Dedifferentiated amniotic fluid mesenchymal stem cell (primary cell): ENCODE data around the gene ADAMTS16.

Source experiments
- DNase-seq: peaks from one replicate; pipeline ENCODE4 v3.0.0-alpha.2; 2016; ENCODE audit errors: extremely low spot score

ADAMTS16 gene

DNA sequence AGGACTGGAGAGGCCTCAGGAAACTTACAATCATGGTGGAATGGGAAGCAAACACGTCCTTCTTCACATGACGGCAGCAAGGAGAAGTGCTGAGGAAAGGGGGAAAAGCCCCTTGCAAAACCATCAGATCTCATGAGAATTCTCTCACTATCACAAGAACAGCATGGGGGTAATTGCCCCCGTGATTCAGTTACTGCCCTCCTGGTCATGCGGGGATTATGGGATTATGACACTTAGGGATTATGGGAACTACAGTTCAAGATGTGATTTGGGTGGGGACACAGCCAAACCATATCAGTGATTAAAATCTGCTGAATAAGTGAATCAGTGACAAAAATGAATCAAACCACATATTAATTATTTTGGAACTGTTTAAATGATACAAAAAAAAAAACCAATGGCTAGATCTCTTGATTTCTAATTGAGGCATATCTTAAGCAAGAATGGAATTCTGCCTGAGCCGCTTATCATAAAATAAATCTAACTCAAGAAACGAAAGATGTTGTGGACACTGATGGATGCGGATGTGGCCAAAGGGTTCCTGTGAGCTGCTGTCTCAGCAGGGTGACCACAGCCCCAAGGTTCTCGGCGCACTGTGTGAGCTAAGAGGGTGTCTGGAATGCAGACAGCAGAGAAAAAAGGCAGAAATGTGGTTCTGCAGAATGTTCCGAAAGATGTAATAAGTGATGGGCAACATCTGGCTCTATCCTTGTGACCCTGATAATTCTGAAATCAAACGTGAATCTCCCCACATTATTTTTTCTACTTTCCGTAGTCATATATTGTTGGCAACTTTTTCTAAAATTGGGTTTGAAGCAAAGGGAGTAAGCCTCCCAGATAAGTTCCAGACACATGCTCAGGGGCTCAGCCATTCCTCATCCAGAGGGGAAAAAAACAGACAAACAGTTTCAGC is 175.2 kb downstream of the ADAMTS16 start:
- no peak for DNase-seq

DNA sequence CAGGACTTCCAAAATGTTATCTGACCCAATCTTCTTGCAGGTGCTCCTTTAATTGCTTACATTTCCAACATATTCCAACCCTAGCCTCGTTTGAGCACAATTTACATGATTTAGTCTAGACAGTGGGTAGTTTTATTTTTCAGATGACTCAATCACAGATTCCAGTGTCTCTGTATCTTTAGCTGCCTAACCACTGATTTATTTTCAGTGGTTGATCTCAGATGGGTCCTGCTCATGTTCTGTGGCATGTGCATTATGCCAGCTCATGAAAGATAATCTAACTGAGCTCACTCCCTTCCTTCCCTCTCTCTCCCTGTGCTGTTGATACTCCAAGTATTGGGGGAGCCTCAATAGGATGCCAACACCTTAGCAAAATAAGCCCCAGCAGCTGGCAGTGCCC is 176.2 kb downstream of the ADAMTS16 start:
- no peak for DNase-seq

DNA sequence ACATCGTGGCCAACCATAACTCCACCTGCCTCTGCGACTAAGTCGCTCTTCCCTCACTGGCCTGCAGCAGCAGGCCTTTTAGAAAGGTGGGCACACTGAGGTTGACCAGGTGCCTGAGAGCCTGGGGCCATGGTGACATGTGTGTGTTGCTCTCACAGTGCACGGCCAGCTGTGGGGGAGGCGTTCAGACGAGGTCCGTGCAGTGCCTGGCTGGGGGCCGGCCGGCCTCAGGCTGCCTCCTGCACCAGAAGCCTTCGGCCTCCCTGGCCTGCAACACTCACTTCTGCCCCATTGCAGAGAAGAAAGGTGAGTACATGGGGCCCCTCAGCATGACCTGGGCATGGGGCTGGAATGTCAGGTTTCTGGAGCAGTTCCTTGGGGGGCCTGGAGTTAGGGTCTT is 177.8 kb downstream of the ADAMTS16 start:
- DNase-seq, result no peak

DNA sequence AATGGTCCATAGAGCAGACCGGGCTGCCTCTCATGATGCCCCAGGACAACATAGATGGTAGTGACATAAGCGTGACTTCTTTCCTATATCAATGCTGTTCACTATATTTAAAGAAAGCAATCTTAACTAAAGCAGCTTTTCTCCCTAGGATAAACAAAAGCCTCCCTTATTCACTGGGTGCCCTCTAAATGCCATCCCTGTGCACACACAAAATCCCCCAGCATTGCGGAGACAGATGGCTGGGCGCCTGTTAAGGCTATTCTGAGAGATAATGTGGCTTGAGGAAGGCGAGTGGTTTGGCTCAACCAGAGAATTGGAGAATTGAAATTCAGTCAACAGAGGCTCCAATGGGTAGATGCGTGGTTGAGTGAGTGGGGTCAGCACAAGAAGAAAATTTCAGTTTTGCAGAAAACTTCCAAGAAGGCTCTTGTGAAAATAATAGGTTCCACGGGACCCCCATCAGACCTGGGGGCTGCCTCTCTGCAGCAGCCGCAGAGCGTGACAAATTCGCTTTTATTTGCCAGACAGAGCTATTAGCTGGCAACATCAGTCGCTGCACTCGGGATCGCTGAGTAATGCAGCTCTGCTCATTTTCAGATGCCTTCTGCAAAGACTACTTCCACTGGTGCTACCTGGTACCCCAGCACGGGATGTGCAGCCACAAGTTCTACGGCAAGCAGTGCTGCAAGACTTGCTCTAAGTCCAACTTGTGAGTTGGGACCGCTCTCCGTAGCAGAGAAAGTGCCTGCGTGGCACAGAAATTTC is 178.5 kb downstream of the ADAMTS16 start:
- DNase-seq, result no peak

DNA sequence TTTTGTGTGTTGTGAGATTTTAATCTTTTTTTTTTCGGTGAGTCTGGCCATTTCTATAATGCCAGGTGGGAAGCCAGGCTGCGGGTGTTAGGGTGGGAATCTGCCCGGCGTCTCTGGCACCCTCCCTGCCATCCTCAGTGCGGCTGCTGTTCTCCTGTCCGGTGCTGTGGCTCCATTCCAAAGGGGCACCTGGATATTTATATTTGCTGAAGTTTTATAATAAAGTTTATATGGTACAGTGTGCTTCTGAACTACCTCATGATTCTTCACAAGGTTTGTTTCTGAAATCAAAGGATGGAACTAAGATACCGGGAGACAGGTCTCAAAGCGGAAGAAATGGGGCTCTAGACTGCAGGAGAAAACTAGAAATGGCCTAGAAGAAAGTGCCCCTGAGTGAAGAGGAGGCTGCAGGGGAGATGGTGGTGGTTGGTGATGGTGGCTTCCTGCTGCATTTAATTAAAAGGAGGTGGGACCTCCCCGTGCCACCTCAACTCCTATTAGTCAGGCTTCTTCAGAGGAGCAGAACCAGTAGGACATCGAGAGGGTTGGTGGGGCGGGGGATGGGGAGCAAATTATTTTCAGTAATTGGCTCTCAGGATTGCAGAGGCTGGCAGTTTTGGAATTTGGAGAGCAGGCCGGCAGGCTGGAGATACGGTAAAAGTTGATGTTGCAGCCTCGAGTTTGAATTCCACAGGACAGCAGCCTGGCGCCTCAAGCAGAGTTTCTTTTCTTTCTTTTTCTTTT is 180.1 kb downstream of the ADAMTS16 start:
- no peak for DNase-seq

DNA sequence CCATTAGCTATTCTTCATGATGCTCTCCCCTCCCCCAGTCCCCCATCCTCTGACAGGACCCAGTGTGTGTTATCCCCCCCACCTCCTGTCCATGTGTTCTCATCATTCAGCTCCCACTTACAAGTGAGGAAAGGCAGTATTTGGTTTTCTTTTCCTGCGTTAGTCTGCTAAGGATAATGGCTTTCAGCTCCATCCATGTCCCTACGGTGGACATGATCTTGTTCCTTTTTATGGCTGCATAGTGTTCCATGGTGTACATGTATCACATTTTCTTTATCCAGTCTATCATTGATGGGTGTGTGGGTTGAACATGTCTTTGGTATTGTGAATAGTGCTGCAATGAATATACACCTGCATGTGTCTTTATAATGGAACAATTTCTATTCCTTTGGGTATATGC is 181.0 kb downstream of the ADAMTS16 start:
- no peak for DNase-seq

DNA sequence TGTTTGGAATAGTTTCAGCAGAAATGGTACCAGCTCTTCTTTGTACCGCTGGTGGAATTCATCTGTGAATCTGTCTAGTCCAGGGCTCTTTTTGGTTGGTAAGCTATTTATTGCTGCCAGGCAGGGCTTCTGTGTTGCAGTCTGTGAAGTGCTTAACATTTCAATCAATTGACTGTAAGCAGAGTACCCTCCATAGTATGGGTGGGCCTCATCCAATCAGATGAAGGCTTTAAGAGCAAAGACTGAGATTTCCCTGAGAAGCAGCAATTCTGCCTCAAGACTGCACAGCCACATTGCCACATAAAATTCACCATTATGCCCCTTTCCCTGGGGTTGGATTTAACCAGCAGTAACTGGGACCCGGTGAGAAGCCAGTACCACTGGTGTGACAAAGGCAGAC is 183.4 kb downstream of the ADAMTS16 start:
- no peak for DNase-seq

DNA sequence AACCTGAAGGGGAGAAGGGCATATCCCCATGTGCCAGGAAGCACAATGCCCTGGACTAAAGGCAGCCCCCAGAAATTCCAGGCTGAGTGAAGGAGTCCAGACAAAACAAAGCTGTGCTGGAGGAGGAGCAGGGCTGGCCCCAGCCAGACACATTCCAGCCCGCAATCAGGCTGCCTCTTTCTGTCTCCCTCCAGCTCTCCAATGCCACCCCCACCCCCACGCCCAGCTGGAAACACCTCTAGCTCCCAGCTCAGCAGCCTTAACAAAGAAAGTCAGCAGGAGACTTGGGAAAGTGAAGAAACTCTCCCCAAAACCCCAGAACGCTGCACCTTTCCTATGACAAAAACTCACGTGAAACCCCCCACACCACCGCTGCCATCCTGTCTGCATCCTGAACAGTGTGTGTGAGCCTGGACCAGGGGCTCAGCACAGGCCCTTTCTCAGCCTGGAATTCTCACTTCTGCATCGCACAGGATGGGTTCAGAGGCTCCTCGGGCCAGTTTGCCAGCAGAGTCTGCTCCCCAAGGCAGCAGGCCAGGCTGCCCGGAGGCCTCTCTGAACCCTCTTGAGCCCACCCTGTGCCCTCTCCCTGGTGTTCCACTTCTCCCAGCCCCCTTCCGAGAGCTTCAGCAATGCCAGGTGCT is 186.1 kb downstream of the ADAMTS16 start:
- DNase-seq, result no peak

DNA sequence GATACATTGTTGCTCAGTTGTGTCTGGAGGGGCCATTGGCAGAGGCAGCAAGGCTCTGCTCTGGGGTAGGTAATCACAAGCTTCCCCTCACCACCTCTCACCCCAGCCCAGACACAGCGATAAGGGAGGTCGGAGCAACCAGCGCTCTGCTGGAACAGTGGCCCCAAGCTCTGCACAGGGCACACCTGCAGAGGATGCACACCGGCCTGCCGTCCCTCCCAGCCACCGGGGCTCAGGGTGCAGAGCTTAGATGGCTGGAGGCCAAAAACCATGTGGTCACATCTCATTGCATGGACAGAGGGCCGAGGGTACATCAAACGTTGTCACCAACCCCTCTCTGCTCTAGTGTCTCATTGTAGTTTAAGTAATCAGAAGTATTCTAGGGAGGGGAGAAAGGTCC is 187.0 kb downstream of the ADAMTS16 start:
- no peak for DNase-seq

DNA sequence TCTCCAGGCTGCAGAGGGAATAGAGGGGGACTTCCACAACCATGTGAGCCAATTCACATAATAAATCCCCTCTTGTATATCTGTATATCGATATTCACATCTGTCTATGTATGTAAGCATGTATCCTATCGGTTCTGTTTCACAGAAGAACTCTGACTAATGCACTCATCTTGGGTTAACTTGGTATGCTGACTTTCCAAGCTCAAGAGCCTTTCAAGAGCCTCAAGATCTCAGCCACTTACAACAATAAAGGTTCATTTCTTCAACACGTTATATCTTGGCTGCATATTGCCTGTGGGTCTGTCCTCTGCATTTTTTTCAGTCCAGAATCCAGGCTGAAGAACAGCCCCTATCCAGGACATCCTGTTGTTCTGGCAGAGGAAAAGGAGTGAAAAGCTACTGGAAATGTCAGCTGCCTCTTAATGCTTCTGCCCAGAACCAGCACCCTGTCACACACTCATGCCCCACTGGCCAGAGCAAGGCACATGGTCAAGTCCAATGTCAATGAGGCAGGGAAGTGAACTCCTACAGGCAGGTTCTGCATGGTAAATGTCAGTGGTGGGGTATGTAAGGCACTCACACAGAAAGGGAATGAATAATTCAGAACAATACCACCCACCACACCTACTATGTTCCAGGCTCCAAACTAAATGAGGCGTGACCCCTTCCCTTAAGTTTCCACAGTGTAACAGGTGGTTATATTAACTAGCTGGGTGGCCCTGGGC is 190.8 kb downstream of the ADAMTS16 start:
- DNase-seq, result no peak

DNA sequence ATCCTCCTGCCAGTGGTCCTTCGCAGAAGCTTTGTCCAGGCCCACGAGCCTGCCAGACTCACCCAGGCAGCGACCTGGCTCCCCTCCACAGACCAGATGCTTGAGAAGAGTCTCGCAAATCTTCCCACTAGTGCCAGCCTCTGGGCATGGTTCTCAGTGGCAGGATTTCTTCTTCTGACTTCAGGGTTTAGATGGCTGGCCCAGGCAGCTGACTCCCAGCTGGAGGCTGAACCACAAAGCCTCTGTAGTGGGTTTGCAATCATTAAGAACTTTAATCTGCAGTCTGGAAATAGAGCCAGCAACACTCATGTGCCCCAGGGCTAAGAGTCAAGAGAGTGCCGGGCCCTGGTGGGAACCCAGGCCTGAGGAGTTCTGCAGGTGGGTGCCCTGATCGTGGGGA is 191.7 kb downstream of the ADAMTS16 start:
- no peak for DNase-seq

DNA sequence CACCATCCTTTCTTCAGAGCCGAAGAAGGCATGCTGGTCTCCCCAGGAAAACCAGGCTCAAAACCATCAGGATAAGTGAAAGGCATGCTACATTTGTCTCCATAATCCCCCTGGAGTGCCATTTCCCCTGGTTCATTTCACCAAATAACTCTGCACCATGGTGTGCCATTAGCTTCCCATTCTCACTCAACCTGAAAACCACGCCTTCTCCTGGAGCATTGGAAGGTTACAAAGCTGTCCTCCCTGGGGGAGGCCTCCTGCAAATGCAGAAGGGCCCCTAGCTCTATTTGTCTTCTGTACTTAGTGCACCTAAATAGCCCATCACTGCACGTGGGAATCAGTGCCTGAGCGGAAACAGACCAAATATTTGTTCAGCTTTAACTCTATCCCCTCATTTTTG is 192.2 kb downstream of the ADAMTS16 start:
- no peak for DNase-seq

DNA sequence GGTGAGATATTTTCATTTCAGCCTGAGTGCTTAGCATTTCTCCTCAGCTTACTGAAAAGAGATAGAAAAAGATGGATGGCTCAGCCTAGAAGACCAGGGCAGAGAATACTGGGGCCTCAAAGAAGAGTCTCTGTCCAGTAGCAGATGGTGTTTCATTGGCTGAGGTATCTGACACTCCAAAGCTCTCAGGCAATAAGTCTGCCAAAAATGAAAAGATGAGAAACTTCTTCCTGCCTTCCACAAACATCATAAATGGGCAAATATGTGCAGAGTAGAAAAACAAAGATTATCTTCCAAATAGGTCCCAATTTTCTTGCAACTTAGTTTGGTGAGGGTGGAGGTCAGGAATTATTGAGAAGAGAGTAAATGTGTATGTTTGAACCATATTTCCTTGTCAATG is 195.0 kb downstream of the ADAMTS16 start:
- DNase-seq, result no peak

DNA sequence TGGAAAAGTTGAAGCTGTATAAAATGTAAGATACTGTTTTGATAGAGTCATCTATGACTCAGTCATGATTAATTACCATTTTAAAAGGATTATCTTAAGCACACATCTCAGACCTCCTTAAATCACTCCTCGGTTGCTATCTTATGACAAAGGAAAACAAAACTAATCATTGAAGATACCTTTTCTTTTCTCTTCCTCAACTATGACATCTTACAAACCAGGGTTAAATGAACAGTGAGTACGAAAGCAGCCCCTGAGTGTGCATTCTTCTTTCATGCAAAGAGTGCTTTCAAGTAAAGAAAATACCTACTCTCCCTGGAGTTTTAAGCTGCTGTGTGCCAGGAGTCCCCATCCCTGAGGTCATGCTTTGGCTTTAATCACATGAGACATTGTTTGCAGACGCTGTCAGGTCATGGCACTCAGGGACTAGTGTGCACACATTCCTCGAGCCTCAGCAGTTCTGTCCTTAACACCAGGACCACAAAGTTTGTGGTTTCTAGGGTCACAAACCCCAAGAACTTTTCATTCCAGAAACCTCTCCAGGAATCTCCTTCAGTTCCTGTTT is 195.7 kb downstream of the ADAMTS16 start:
- no peak for DNase-seq

DNA sequence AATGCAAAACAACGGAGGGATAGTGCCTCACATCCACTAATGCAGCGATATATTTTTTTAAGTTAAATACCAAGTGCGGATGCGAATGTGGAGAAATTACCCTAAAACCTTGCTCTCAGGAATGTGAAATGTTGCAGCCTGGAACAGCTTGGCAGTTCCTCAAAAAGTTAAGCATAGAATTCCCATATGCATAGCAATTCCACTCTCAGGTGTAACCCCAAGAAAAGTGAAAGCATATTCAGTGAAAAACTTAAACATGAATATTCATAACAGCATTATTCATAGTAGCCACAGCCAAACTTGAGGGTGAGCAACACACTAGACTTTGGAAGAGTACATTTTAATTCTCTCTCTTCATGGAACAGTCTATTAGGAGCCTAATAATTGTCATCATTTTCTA is 199.1 kb downstream of the ADAMTS16 start:
- no peak for DNase-seq

DNA sequence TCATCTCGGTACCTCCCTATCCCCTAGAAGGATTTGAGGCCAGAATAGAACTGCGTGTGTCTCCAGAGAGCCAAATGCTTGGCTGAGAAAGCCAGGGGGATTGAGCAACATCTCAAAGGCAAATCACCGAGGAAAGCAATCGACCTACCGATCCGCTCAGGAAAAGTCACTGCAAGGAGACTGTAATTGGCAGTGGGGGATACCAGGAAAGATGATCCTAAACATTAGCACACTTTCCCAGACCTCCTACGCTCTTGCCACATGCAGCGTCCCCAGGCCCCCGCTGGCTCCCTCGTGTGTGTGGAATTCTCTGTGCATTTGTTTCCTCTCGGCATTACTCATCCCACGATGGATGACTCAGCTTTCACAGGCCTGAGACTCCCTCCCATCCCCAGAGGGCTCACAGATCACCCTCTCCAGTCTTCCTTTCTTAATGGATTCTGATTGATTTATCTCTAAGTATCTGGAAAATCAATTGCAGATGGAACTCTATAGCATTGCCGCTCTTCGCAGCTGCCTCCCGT is 200.1 kb downstream of the ADAMTS16 start:
- DNase-seq, result peak; percentile 70

DNA sequence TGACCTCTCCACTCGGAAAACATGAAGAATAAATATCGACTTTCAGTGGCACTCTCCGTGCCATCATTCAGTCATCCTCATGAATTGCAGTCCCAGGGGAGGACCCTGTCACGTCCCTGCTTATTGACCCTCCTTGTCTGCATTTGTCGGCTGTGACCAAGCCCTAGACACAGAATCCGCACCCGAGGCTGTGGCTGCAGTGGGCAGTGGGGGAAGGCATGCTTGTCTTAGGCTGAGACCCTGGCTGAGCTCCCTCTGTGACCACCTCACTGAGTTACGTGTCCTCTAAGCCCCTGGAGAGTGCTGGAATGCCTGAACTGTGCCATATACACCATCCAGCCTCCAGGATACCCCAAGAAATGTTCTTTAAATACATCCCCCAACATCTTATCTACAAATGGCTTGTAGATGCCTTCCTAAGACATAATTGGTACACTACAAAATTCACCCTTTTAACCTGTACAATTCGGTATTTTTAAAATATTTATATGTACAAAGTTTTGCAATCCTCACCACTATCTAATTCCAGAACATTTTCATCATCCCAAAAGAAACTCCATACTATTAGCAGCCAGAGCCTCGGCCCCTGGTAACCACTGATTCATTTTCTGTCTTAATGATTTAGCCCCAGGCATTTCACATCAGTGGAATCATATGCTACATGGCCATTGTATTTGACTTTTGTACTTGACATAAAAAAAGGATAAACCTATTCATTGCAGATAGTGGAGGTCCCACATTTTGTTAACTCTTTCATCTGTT is 201.6 kb downstream of the ADAMTS16 start:
- no peak for DNase-seq

DNA sequence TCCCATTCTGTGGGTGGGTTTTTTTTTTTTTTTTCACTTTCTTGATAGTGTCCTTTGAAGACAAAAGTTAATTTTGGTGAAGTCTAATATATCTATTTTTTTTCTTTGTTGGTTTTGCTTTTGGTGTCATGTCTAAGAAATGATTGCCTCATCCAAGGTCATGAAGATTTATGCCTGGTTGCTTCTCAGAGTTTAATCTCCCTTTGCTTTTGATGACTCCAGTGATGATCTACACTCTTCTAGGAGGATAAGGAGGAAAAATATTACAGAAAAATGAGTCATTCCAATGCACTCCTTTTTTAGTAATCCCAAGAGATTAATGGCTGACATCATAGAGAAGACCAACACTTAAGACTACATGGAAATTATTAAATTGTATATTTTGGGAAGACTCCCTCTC is 202.7 kb downstream of the ADAMTS16 start:
- no peak for DNase-seq

DNA sequence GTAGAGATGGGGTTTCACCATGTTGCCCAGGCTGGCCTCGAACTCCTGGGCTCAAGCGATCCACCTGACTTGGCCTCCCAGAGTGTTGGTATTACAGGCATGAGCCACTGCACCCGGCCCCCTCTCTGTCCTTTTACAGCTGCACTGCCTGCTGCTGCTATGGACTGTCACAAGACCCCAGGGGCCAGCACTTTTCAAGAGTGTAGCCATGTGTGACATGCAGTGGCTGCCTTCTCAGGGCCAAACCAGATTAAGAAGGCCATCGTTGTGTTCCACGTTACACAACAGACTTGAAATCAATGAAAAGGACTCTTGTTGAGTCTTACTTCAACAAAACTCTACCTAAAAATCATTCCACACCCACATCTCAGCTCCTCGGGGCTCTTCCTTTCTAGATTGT is 203.4 kb downstream of the ADAMTS16 start:
- DNase-seq, result no peak

DNA sequence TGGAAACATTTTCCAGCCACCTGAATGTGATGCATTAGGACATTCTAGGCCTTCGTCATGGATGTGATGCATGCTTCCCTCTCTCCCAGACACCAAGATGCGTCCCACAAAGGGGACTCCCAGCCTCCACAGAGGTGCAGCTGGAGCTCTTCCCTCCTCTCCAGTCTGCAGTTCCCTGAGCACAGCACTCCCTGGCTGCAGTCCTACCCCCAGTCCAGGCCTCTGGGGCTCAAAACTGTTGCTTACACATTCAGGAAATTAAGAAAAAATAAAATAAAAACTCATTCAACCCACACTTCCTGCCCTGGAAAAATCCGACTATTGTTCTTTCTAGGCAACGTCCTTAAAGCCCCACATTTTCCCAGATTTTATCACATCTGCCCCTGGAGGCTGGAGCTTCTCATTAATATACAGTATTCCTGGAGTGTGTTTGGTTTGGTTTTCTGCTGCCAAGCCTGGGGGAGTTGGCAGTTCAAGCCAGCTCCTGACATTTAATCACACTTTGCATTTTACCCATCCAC is 204.0 kb downstream of the ADAMTS16 start:
- no peak for DNase-seq
